ENCODE measurements around the gene ODAM. TPM values are rescaled to one million over a fixed set of nuclear protein-coding genes. Genes with fewer than 3 reads are reported as not detected.
A peak's percentile ranks its signal among the peaks of the same experiment; 100 is the strongest.

The ODAM gene, protein sequence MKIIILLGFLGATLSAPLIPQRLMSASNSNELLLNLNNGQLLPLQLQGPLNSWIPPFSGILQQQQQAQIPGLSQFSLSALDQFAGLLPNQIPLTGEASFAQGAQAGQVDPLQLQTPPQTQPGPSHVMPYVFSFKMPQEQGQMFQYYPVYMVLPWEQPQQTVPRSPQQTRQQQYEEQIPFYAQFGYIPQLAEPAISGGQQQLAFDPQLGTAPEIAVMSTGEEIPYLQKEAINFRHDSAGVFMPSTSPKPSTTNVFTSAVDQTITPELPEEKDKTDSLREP
- total RNA-seq (2014; rRNA removed; shearing (Covaris generic)) = not detected in 2 replicates

DNA sequence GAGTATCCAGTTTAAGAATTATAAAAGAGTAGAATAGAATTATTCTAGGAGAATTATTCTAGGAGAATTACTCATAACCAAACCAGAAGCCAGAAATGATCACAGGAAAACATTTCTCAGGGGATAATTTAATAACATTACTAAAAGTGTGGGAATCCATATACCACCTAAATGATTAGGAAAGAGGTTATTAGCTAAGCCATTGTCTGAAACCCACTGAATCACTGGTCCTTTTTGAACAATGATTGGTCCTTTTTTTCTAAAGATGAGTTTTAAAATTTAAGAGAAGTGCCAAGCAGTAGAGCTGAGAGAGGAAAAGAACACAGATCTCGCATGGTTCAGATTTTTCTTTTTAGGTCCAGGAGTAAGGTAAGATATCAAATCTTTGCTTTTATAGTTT is at the start of gene ODAM:
Gene ODAM (plus strand): TSS at position 301 of the 400 bp plus-strand sequence. CDS start 819 bp downstream, outside the sequence.
- H3K9me3 ChIP-seq (replicated peaks) = no peaks in the 10 kb centered on the region
- no peaks in the 10 kb centered on the region for H3K36me3 ChIP-seq
- no peak for DNase-seq (ENCODE audit: low read depth in 1 of 2, low spot score in 2 of 2)
- 0 out of 2 replicates have a peak, but pooled peaks cover 2% of the 10 kb centered on the region for H3K27me3 ChIP-seq (replicated peaks)
- H3K27ac ChIP-seq = no peak within 1 kb of the TSS
- H3K4me3 ChIP-seq = no peak within 1 kb of the TSS
- H3K4me1 ChIP-seq (replicated peaks) = no peaks in the 10 kb centered on the region

DNA sequence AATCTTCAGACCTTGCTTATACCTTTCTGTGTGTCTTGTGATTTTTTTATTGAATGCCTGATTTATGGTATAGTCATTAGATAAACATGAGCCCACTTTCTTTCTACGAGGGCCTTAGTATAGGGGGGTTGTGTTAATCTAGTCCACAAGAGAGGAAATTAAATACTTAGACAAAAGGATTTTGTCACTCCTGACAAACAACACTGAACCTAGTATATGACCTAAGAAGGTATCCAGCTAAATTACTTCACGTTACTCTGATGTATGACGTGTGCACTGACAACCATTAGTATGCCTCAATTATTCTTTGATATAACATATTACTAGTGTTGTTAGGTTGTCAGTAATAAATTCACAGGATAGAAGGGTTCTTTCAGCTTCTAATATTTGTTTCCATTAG is 44.3 kb upstream of the ODAM start:
- Histone ChIP-seq H3K4me3 (no peak overlapping the region), H3K36me3 (no peaks in the 10 kb centered on the region), H3K27me3 (replicated peaks) (peaks cover 2% of the 10 kb centered on the region; the same call in 1 of the 2 replicates), H3K9me3 (replicated peaks) (no peaks in the 10 kb centered on the region), H3K27ac (no peak overlapping the region), H3K4me1 (replicated peaks) (no peaks in the 10 kb centered on the region)
- no peak for DNase-seq (ENCODE audit: low read depth in 1 of 2, low spot score in 2 of 2)

DNA sequence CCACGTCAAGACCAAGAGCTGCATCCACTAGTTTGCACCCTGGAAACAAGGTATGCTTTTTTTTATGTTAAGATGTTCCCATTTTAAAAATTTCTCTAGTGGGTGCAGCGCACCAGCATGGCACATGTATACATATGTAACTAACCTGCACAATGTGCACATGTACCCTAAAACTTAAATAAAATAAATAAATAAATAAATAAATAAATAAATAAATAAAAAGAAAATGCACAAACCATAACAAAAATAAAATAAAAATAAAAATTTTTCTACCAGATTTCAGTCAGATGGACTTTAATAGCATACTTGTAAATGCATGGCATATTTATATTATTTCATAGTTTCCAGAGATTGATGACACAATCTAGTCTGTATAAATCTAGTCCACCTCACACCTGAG is 43.4 kb upstream of the ODAM start:
- Histone ChIP-seq H3K27ac (no peak overlapping the region), H3K4me1 (replicated peaks) (no peaks in the 10 kb centered on the region)

DNA sequence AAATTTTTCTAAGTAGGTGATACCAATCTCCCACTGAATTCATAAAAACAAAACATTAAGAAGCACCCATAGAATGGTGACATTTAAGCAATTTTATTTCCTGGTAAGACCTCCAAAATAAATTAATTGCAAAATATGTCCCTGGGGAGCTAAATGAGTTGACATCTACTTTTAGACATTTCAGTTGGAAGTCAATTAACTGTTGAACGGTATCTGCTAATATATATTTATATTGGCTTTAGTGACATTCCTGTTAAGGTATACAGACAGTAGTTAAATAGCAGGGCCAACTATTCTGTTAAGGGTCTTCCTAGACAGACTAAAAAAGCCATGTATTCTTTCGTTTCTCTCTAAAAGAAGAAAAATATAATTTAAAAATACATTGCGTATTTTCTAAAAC is 41.6 kb upstream of the ODAM start, which contains the start of gene PRR27:
Gene PRR27 (plus strand): TSS at position 301 of the 400 bp plus-strand sequence. CDS start 139 bp downstream, outside the sequence.
- no peak for DNase-seq (ENCODE audit: low read depth in 1 of 2, low spot score in 2 of 2)
- H3K27ac ChIP-seq = no peak within 1 kb of the TSS
- H3K4me3 ChIP-seq = no peak within 1 kb of the TSS
- H3K4me1 ChIP-seq (replicated peaks) = no peaks in the 10 kb centered on the region
- peaks cover 2% of the 10 kb centered on the region; the same call in 1 of the 2 replicates for H3K27me3 ChIP-seq (replicated peaks)
- no peaks in the 10 kb centered on the region for H3K9me3 ChIP-seq (replicated peaks)
- no peaks in the 10 kb centered on the region for H3K36me3 ChIP-seq

More for the DNA sequence above, 43.4 kb upstream of the ODAM start:
- DNase-seq (ENCODE audit: low read depth in 1 of 2, low spot score in 2 of 2) = no peak
- no peaks in the 10 kb centered on the region for H3K9me3 ChIP-seq (replicated peaks)
- H3K4me3 ChIP-seq = no peak overlapping the region
- H3K36me3 ChIP-seq = no peaks in the 10 kb centered on the region
- peaks cover 2% of the 10 kb centered on the region; the same call in 1 of the 2 replicates for H3K27me3 ChIP-seq (replicated peaks)

DNA sequence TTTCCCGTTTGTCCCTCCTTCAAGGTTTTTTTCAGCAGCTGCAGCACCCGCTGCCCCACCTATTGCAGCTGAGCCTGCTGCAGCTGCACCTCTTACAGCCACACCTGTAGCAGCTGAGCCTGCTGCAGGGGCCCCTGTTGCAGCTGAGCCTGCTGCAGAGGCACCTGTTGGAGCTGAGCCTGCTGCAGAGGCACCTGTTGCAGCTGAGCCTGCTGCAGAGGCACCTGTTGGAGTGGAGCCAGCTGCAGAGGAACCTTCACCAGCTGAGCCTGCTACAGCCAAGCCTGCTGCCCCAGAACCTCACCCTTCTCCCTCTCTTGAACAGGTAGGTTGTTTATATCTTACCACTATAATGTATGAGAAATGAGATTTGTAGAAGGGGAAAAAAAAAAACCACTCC is 36.9 kb upstream of the ODAM start:
- H3K4me3 ChIP-seq = no peak overlapping the region
- no peak for DNase-seq (ENCODE audit: low read depth in 1 of 2, low spot score in 2 of 2)
- H3K4me1 ChIP-seq (replicated peaks) = no peaks in the 10 kb centered on the region
- H3K27me3 ChIP-seq (replicated peaks) = no peaks in the 10 kb centered on the region
- H3K27ac ChIP-seq = no peak overlapping the region
- no peaks in the 10 kb centered on the region for H3K36me3 ChIP-seq
- no peaks in the 10 kb centered on the region for H3K9me3 ChIP-seq (replicated peaks)

DNA sequence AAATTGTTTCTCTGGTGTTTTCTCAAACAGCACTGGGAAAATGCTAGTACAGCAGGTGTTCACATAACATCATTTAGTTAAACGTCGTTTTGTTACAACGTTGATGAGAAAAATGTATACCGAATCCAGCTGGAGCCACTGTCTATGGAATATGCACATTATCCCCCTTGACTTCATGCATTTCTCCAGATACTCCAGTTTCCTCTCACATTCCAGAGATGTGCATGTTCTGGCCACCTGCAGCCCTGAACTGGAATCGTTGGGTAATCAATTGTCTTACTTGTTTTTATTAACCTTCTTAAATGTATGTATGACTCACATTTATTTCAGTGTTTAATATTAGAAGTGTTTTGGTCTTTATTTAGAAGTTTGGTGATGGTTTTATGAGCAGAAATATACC is 18.4 kb upstream of the ODAM start:
- Histone ChIP-seq H3K36me3 (no peaks in the 10 kb centered on the region), H3K4me1 (replicated peaks) (no peaks in the 10 kb centered on the region), H3K4me3 (no peak overlapping the region), H3K27ac (no peak overlapping the region), H3K27me3 (replicated peaks) (no peaks in the 10 kb centered on the region), H3K9me3 (replicated peaks) (no peaks in the 10 kb centered on the region)
- no peak for DNase-seq (ENCODE audit: low read depth in 1 of 2, low spot score in 2 of 2)

DNA sequence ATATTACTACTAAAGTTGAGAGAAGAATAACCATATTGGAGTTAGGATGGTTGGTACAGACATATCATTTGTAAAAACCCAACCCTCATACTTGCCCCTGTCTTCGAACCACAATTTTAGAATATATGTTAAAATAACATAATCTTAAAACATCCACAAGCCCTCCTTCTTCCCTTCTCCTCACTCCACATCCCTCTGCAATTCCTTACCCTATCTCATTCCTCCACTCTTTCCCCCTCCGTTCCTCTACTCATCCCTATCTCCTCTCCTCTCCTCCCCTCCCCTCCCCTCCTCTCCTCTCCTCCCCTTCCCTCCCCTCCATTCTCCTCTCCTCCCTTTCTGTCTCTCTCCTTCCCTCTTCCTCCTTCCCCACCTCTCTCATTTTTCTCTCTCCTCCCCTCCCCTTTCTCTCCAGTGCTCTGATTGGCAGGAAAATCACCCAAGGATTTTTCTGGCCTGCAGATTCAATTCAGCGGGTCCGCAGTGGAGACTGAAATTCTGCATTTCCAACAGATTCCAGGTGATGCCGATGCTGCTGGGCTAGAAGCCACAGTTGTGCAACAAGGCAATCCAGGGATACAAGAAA is 17.4 kb upstream of the ODAM start:
- DNase-seq (ENCODE audit: low read depth in 1 of 2, low spot score in 2 of 2) = no peak
- no peaks in the 10 kb centered on the region for H3K27me3 ChIP-seq (replicated peaks)
- H3K9me3 ChIP-seq (replicated peaks) = no peaks in the 10 kb centered on the region
- H3K27ac ChIP-seq = no peak overlapping the region
- H3K4me3 ChIP-seq = no peak overlapping the region
- no peaks in the 10 kb centered on the region for H3K4me1 ChIP-seq (replicated peaks)
- no peaks in the 10 kb centered on the region for H3K36me3 ChIP-seq

DNA sequence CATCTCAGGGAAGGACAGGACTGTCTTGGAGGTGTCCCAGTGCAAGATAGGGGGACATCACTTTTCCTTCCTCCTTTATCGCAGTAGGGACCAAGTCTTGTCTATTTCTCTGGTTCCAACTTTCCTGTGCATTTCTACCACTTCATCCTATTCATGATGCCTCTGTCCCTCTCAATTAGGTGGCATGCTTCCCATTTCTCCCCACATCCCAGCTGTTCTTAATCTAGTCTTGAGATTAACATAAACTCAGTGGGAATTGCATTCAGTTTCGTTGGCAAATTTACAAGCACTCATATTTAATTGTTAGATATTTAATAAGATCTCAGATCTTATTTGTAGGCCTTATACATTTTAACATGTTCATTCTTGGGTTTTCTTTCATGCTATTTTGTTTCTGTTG is 15.7 kb upstream of the ODAM start:
- Histone ChIP-seq H3K27me3 (replicated peaks) (no peaks in the 10 kb centered on the region), H3K4me1 (replicated peaks) (no peaks in the 10 kb centered on the region), H3K36me3 (no peaks in the 10 kb centered on the region), H3K27ac (no peak overlapping the region), H3K4me3 (no peak overlapping the region), H3K9me3 (replicated peaks) (no peaks in the 10 kb centered on the region)
- DNase-seq (ENCODE audit: low read depth in 1 of 2, low spot score in 2 of 2) = no peak

DNA sequence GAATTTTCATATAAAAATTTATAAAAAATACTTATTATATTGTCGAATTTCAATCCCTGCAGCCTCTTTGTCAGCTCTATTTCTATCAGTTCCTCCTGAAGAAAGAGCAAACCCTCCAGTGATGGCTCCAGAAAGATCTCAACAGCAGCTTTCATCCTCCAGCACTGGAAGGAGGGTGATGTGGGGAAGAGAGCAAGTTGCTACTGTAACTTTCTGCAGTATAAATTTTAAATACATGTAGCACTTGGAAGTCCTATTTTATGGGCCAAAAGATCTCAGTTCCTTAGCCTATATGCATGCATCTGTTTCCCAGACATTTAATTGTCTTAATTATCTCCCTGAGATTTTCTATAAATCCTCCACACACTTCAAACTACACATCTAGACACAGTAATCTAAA is 13.7 kb upstream of the ODAM start:
- no peak overlapping the region for H3K4me3 ChIP-seq
- H3K27me3 ChIP-seq (replicated peaks) = no peaks in the 10 kb centered on the region
- H3K27ac ChIP-seq = no peak overlapping the region
- H3K9me3 ChIP-seq (replicated peaks) = no peaks in the 10 kb centered on the region
- no peaks in the 10 kb centered on the region for H3K36me3 ChIP-seq
- H3K4me1 ChIP-seq (replicated peaks) = no peaks in the 10 kb centered on the region
- DNase-seq (ENCODE audit: low read depth in 1 of 2, low spot score in 2 of 2) = no peak

DNA sequence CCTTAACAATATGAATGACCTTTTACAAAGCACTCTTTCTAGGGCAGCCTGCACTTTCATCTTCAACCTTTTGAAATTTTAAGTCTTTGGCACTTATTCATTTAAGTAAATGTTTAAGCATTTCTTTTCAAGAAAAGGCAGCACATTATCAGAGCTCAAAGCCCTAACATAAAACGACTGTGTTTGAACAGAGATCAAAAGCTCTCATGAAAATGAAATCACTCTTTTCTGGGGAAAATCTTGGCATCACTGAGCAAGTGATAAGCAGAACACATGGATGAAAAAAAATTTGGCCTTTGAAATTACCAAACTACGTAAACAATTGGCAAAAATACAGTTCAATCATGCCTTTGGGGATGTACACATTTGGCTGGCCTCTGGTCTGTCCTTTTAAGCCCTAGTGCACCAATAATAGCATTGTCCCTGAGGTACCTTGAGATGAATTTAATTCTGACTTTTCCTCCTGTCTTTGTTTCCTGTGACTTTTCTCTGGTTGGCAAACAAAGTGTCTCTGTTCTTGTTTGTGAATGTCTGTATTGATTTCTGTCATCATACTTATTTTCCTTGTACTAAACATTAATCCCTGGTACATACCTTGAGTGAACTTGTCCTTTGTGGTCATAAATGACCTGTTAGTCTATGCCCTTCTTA is 12.9 kb upstream of the ODAM start:
- Histone ChIP-seq H3K4me1 (replicated peaks) (no peaks in the 10 kb centered on the region), H3K27me3 (replicated peaks) (no peaks in the 10 kb centered on the region)
- no peak for DNase-seq (ENCODE audit: low read depth in 1 of 2, low spot score in 2 of 2)

DNA sequence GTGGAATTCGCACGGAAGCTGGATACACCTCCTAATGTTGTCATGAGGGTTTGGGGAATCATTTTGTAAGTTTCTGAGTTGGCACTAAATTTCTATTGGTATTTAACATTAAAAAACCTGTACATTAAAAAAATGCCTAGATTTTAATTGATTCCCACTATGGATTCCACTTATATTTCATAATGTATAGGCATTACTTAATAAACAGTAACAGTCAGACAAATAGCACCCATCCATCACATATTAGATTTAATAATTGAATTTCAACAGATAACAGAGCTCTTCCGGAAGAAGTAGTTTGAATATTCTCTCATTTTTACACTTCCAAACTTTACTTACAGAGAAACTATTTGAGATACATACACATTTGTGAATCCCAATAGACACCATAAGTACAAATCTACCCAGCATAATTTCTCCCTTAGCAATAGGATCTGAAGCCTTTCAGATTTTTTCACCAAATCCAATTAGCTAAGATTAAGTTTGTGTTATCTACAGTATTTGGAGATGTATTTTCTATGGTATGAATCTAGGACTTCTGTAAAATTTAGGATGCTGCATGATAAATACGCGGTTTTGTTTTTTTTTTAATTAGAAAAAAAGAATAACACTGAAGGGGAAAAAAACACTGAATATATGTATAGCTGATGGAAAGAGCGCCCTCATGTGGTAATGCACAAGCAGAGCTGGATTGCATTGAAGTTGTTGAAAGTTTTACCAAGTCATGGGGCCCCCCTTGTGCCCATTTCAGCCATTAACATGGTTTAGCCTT is 12.2 kb upstream of the ODAM start:
- no peaks in the 10 kb centered on the region for H3K9me3 ChIP-seq (replicated peaks)
- DNase-seq (ENCODE audit: low read depth in 1 of 2, low spot score in 2 of 2) = peak in 1 of 2 experiments; percentile 4
- H3K4me1 ChIP-seq (replicated peaks) = no peaks in the 10 kb centered on the region
- H3K27ac ChIP-seq = no peak overlapping the region
- no peak overlapping the region for H3K4me3 ChIP-seq
- H3K27me3 ChIP-seq (replicated peaks) = no peaks in the 10 kb centered on the region
- no peaks in the 10 kb centered on the region for H3K36me3 ChIP-seq

More for the DNA sequence above, 12.9 kb upstream of the ODAM start:
- no peaks in the 10 kb centered on the region for H3K9me3 ChIP-seq (replicated peaks)
- no peaks in the 10 kb centered on the region for H3K36me3 ChIP-seq
- H3K4me3 ChIP-seq = no peak overlapping the region
- H3K27ac ChIP-seq = no peak overlapping the region

DNA sequence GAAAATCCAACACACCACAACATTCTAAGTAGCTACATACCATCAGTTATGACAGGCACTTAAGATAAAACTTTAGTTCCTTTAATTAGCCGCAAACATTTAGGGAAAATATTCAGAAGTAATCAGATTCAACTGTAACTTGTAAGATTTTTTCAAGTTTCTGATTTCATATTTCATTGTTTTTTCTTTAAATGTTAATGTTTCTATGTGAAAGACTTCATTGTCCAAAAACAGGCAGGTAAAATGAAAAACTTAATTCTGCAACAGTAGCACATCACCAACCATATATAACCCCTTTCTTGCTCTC is 11.6 kb upstream of the ODAM start:
- no peak for DNase-seq (ENCODE audit: low read depth in 1 of 2, low spot score in 2 of 2)
- no peak overlapping the region for H3K27ac ChIP-seq
- no peaks in the 10 kb centered on the region for H3K36me3 ChIP-seq
- no peak overlapping the region for H3K4me3 ChIP-seq
- H3K9me3 ChIP-seq (replicated peaks) = no peaks in the 10 kb centered on the region
- H3K4me1 ChIP-seq (replicated peaks) = no peaks in the 10 kb centered on the region
- no peaks in the 10 kb centered on the region for H3K27me3 ChIP-seq (replicated peaks)

DNA sequence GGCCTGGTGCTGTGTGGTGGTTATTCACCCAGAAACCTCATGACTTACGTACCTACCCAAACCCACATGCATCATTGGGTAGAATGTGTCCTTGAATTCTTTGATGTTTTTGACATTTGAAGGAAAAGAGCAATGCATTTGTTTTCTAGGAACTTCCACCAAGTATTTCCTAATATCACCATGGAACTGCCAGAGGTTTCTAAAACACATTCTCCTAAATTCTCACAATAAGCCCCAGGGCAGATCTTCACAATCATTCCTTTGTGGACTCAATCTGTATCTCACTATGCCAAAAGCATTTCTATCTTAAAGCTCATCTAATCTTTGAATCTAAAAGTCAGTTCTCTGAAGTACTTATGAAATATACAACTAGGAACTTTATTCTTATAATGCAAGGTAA is 8.3 kb upstream of the ODAM start:
- H3K4me3 ChIP-seq = no peak overlapping the region
- H3K4me1 ChIP-seq (replicated peaks) = no peaks in the 10 kb centered on the region
- H3K36me3 ChIP-seq = no peaks in the 10 kb centered on the region
- H3K27ac ChIP-seq = no peak overlapping the region
- no peaks in the 10 kb centered on the region for H3K27me3 ChIP-seq (replicated peaks)
- H3K9me3 ChIP-seq (replicated peaks) = no peaks in the 10 kb centered on the region
- no peak for DNase-seq (ENCODE audit: low read depth in 1 of 2, low spot score in 2 of 2)

DNA sequence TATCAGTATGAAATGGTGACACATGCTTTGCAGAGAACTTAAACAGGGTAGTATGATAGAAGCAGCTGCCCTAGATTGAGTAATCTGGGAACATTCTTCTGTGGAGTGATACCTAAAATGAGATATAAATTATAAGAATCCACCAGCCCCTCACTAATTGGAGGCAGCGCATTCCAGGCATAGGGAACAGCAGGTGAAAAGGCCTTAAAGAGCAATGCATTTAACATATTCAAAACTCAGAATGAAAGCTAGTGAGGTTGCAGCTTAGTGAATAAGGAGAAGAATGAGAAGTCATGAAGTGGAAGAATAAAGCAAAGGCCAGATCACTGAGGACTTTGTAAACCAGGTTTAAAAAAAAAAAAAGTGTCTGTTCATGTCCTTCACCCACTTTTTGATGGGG is 4.9 kb upstream of the ODAM start:
- no peak overlapping the region for H3K27ac ChIP-seq
- H3K36me3 ChIP-seq = no peaks in the 10 kb centered on the region
- H3K4me3 ChIP-seq = no peak overlapping the region
- DNase-seq (ENCODE audit: low read depth in 1 of 2, low spot score in 2 of 2) = no peak
- H3K9me3 ChIP-seq (replicated peaks) = no peaks in the 10 kb centered on the region
- no peaks in the 10 kb centered on the region for H3K4me1 ChIP-seq (replicated peaks)
- 0 out of 2 replicates have a peak, but pooled peaks cover 2% of the 10 kb centered on the region for H3K27me3 ChIP-seq (replicated peaks)
